ENCODE results near the gene ACKR2. TPM values are rescaled to one million over a fixed set of nuclear protein-coding genes. Genes with fewer than 3 reads are reported as not detected.

The ACKR2 gene
- polyA plus RNA-seq, 3 donors, result 2.0 to 3.0 (median 2.2) TPM

DNA sequence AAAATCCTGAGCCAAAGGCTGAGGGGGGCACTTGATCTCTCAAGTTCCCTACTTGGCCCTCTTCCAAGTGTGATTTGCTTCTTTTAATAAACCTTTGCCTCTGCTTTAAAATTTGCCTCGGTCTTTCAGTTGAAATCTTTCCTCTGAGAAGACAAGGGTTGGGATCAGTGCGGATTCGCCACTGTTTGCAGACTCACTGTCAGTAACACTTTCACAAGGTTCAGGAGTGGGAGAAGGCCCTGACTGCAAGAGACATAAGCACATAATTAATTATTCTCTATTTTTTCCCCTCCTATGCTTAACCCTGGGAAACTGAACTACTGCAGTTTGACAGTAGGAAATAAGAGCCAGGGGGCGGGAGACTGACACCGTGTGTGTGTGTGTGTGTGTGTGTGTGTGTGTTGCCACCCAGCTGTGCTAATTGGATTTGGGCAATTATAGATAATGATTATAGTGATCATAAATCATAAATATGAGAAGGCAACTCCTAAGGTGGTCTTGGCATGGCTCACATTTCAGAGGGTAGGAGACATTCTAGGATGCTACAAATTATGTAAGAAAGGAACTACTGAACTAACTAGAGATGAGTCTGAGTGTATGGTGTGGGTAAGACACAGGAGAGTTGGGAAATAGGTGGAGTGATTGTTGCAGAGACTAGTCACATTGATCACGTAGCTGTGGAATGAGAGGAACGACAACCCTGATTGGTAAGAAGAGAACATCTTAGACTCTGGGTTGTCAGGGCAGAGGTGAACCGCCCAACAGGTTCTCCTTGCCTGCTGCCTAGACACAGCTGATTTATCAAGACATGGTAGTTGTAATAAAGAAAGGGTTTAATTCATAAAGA lies 91.2 kb downstream of the ACKR2 start:
- no peak for DNase-seq (ENCODE audit: extremely low read depth in 1 of 11, low read depth in 9 of 11, low spot score in 4 of 11)

DNA sequence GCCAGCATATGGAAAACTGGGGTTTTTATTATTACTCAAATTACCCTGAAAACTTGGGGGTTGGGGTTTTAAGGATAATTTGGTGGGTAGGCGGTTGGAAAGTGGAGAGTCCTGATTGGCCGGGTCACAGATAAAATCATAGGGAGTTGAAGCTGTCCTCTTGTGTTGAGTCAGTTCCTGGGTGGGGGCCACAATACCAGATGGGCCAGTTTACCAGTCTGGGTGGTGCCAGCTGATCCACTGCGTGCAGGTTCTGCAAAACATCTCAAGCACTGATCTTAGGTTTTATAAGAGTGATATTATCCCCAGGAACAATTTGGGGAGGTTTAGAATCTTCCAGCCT lies 91.8 kb downstream of the ACKR2 start:
- DNase-seq (ENCODE audit: extremely low read depth in 1 of 11, low read depth in 9 of 11, low spot score in 4 of 11), result no peak

GRCh38 chr3:42902257-42902656 lies 93.0 kb downstream of the ACKR2 start:
- no peak for DNase-seq (ENCODE audit: extremely low read depth in 1 of 11, low read depth in 9 of 11, low spot score in 4 of 11)

DNA sequence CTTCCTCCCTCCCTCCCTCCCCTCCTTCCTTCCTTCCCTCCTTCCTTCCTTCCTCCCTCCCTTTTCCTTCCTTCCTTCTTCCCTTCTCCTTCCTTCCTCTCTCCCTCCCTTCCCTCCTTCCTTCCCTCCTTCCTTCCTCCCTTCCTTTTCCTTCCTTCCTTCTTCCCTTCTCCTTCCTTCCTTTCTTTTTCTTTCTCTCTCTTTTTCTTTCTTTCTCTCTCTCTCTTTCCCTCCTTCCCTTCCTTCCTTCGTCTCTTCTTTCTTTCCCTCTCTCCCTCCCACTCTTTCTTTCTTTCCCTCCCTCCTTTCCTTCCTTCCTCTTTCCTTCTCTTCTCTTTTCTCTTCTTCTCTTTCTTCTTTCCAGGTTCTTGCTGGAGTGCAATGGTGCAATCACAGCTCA lies 94.8 kb downstream of the ACKR2 start:
- no peak for DNase-seq (ENCODE audit: extremely low read depth in 1 of 11, low read depth in 9 of 11, low spot score in 4 of 11)

DNA sequence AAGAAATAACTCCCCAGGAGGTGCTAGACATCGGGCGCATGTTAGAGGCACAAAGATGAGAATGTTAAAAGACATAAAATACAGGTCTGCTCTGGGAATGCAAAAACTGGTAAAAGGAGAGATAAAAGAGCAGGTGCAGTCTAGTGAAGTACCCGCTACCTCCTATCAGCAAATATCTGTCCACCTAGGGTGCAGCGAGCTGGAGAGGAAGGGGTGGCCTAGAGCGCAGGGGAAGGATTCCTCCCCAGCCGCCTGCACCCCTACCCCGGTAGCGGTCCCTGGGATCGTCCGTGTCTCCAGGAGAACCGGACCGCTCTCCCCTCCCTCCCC lies 96.5 kb downstream of the ACKR2 start:
- no peak for DNase-seq (ENCODE audit: extremely low read depth in 1 of 11, low read depth in 9 of 11, low spot score in 4 of 11)

GRCh38 chr3:42906070-42906847 lies 97.0 kb downstream of the ACKR2 start, which contains the start of gene ZNF662:
Gene ZNF662, plus strand, starts transcription at chr3:42906142. Its CDS starts 1,973 bp downstream, at chr3:42908115.
- DNase-seq (ENCODE audit: extremely low read depth in 1 of 11, low read depth in 9 of 11, low spot score in 4 of 11), result peak in 10 of 11 donors; percentile 29 to 59 (median 49)

GRCh38 chr3:42906848-42907183 lies 97.6 kb downstream of the ACKR2 start:
- no peak for DNase-seq (ENCODE audit: extremely low read depth in 1 of 11, low read depth in 9 of 11, low spot score in 4 of 11)

DNA sequence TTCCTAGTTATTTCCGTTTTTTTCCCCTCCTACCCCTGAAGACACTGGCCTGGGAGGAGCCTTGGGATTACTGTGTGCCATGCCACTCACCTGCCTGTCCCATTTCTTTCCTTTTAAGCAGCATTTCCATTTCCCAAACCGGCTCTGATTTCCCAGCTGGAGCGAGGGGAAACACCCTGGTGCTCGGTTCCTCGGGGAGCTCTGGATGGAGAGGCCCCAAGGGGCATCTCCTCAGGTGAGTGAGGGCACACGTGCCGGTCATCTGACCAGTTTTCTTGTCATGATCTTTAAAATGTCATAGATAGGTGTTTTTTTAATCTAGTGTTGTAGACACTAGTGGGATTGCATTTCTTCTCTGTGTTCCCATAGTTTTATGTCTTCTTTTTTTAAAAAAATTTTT lies 99.4 kb downstream of the ACKR2 start:
- DNase-seq (ENCODE audit: extremely low read depth in 1 of 11, low read depth in 9 of 11, low spot score in 4 of 11), result no peak

DNA sequence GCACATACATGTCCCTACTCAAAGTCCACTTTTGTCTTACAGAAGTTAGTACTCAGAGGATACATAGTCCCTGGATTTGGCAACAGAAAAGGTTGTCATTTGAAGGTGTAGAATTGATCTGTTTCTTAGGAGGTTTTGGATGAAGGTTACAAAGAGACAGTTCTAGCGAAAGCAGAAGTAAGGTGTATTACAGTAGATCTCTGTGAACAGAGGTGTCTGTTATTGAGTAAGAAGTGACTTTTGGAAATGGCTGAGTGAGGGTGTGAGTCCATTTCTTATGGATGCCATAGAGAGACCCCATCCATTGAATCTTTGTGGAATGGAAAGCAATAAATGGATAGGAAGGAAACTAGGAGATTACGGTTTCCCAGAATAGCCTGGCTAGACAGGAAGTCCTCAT lies 102.3 kb downstream of the ACKR2 start:
- DNase-seq (ENCODE audit: extremely low read depth in 1 of 11, low read depth in 9 of 11, low spot score in 4 of 11), result no peak

DNA sequence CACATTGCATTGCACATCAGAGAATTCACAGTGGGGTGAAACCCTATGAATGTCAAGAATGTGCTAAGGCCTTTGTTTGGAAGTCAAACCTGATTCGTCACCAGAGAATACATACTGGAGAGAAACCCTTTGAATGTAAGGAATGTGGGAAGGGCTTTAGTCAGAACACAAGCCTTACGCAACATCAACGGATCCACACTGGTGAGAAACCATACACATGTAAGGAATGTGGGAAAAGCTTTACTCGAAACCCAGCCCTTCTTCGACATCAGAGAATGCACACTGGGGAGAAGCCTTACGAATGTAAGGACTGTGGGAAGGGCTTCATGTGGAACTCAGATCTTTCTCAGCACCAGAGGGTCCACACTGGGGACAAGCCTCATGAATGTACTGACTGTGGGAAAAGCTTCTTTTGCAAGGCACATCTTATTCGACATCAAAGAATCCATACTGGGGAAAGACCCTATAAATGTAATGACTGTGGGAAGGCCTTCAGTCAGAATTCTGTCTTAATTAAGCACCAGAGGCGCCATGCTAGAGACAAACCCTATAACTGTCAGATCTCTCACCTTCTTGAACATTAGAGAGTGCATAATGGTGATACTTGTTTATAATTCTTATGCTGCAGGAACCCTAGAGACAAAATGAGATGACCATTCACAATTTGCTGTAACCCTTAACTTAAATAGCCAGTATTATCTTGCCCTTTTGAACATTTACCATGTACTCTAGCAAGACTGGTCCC lies 105.7 kb downstream of the ACKR2 start:
- no peak for DNase-seq (ENCODE audit: extremely low read depth in 1 of 11, low read depth in 9 of 11, low spot score in 4 of 11)

Other genes with a start within 250 kb of the ACKR2 start
- 10 to 100 TPM; 41.8 to 47.5 (median 45.2) TPM for gene SEC22C, start 227.5 kb upstream of the ACKR2 start, polyA plus RNA-seq (ENCODE audit: insufficient read length in 3 of 3)
- 10 to 100 TPM; 21.4 to 26.5 (median 25.3) TPM for gene SS18L2, start 218.6 kb upstream of the ACKR2 start, polyA plus RNA-seq (ENCODE audit: insufficient read length in 3 of 3)
- 100 to 1,000 TPM in 1 of 3 donors, 10 to 100 TPM in 2; 83.8 to 203 (median 98.7) TPM for gene NKTR, start 208.8 kb upstream of the ACKR2 start, polyA plus RNA-seq (ENCODE audit: insufficient read length in 3 of 3)
- 10 to 100 TPM; 12.5 to 18.4 (median 14.9) TPM for gene ZBTB47, start 155.7 kb upstream of the ACKR2 start, polyA plus RNA-seq (ENCODE audit: insufficient read length in 3 of 3)
- gene KLHL40, start 123.9 kb upstream of the ACKR2 start, polyA plus RNA-seq (ENCODE audit: insufficient read length in 3 of 3), result under 1 TPM in 1 of 3 donors, not detected in 2; 0.06 TPM
- under 1 TPM; 0.54 to 0.66 (median 0.61) TPM for gene HHATL, start 106.6 kb upstream of the ACKR2 start, polyA plus RNA-seq (ENCODE audit: insufficient read length in 3 of 3)
- 1 to 10 TPM; 1.8 to 3.5 (median 2.0) TPM for gene CCDC13, start 36.2 kb upstream of the ACKR2 start, polyA plus RNA-seq (ENCODE audit: insufficient read length in 3 of 3)
- gene HIGD1A, start 5.0 kb upstream of the ACKR2 start, polyA plus RNA-seq (ENCODE audit: insufficient read length in 3 of 3), result 100 to 1,000 TPM; 145 to 159 (median 150) TPM
- 1 to 10 TPM in 2 of 3 donors, under 1 TPM in 1; 0.95 to 1.4 (median 1.3) TPM for gene CYP8B1, start 66.4 kb downstream of the ACKR2 start, polyA plus RNA-seq (ENCODE audit: insufficient read length in 3 of 3)
- 10 to 100 TPM; 24.3 to 46.3 (median 27.9) TPM for gene ZNF662, start 96.7 kb downstream of the ACKR2 start, polyA plus RNA-seq (ENCODE audit: insufficient read length in 3 of 3)
- gene GASK1A, start 169.9 kb downstream of the ACKR2 start, polyA plus RNA-seq (ENCODE audit: insufficient read length in 3 of 3), result 1 to 10 TPM; 2.7 to 5.6 (median 4.1) TPM